ENCODE results near the gene IRS1.

DNA sequence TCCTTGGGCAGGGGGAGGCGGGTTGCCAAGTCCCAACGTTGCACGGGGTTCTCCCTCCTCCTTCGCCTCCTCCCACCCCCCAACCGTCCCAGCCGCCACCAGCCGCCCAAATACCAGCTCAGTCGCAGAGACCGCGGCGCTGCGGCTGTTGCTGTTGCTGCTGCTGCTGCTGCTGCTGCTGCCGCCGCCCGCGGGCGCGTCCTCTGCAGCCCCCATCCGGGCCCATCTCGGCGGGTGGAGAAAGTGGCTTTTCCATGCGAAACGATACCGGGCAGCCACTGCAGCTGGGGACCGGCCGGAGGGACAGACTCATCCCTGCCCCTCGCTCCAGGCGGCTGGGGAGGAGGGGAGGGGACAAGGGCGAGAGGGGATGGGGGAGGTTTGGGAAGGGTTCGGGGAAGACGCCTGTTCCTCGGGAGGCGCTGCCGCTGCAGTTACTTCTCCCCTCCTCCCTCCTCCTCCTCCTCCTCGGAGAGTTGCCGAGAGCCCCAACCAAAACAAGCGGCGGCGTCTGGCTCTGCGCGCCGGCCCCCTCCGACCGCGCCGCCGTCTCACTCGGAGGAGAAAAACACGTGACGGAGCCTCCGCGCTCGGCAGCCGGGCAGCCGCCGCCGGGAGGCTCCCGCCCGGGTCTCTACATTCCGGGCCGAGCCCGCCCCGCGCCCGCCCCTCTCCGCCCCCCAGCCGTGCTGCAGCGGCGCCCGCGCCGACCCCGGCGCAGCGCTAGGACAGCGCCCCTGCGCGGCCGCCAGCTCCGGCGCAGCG is at the start of gene IRS1:
- no peak for TF ChIP-seq EZH2 (IDR thresholded peaks at IDR 0.05; ENCODE audit: low read length, unreplicated experiment)
- TF ChIP-seq, protein P1, sequence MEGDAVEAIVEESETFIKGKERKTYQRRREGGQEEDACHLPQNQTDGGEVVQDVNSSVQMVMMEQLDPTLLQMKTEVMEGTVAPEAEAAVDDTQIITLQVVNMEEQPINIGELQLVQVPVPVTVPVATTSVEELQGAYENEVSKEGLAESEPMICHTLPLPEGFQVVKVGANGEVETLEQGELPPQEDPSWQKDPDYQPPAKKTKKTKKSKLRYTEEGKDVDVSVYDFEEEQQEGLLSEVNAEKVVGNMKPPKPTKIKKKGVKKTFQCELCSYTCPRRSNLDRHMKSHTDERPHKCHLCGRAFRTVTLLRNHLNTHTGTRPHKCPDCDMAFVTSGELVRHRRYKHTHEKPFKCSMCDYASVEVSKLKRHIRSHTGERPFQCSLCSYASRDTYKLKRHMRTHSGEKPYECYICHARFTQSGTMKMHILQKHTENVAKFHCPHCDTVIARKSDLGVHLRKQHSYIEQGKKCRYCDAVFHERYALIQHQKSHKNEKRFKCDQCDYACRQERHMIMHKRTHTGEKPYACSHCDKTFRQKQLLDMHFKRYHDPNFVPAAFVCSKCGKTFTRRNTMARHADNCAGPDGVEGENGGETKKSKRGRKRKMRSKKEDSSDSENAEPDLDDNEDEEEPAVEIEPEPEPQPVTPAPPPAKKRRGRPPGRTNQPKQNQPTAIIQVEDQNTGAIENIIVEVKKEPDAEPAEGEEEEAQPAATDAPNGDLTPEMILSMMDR (conservative IDR thresholded peaks at IDR 0.05; ENCODE audit: low read depth, low read length) = no peak
- no peak for TF ChIP-seq EZH2phosphoT487 (IDR thresholded peaks at IDR 0.05; ENCODE audit: borderline replicate concordance, low read length)

Measured in PC-3 (cell line).